ENCODE results near the gene VHLL.

DNA sequence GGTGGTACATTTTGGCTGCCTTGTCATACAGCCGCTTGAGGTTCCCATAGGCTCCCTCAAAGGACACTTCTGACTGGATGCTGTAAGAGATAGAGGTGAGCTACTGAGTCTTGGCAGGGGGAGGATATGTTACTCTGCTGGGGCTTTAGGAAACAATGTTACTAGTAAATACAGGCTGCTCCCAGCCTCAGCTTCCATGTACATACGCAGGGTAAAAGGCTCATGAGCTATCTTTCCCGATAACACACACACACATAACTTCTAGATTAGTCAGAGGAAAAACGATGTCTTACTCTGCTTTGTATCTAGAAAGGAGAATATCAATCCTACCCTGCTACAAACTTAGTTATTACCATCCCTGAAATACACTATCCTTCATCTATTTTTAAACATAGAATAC lies 30.8 kb downstream of the VHLL start:
- TF ChIP-seq, protein P1, sequence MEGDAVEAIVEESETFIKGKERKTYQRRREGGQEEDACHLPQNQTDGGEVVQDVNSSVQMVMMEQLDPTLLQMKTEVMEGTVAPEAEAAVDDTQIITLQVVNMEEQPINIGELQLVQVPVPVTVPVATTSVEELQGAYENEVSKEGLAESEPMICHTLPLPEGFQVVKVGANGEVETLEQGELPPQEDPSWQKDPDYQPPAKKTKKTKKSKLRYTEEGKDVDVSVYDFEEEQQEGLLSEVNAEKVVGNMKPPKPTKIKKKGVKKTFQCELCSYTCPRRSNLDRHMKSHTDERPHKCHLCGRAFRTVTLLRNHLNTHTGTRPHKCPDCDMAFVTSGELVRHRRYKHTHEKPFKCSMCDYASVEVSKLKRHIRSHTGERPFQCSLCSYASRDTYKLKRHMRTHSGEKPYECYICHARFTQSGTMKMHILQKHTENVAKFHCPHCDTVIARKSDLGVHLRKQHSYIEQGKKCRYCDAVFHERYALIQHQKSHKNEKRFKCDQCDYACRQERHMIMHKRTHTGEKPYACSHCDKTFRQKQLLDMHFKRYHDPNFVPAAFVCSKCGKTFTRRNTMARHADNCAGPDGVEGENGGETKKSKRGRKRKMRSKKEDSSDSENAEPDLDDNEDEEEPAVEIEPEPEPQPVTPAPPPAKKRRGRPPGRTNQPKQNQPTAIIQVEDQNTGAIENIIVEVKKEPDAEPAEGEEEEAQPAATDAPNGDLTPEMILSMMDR (IDR thresholded peaks at IDR 0.05) = no peak
- TF ChIP-seq POLR2A (IDR thresholded peaks at IDR 0.05) = no peak
